IMR-90 (cell line): ENCODE results near the gene VEPH1.

ENCODE experiments used
- CTCF ChIP-seq: conservative IDR thresholded peaks from 2 replicates; pipeline ENCODE4 v1.5.1; 2012; ENCODE audit warnings: mild to moderate bottlenecking, low read depth, low read length, improper control_type of control experiment
- RFX5 ChIP-seq: IDR thresholded peaks from 2 replicates; pipeline ENCODE4 v1.8.0; 2012; ENCODE audit warnings: low read depth, mild to moderate bottlenecking, low read length, moderate library complexity

- TF ChIP-seq RFX5 (no peak), CTCF (no peak)
These were observed 218.5 kb downstream of the VEPH1 start for GRCh38 chr3:157284688-157285087.
